Esophagus (tissue), 2 donors: ENCODE measurements around the gene SCARF2. TPM values are rescaled to one million over a fixed set of nuclear protein-coding genes. Genes with fewer than 3 reads are reported as not detected.
"Not testable (repeated sequence)": the region's sequence is repeated elsewhere in the genome, so short reads cannot be mapped to it uniquely, and the experiment has no call there.

Source experiments
- H3K27ac ChIP-seq, 2 donors: one replicate each; pipeline ENCODE4 v1.5.1; 2013; ENCODE audit warnings: low read depth in 2 of 2, mild to moderate bottlenecking in 2 of 2, inconsistent platforms in 1 of 2, low read length in 1 of 2, moderate library complexity in 1 of 2
- H3K27me3 ChIP-seq, 2 donors: one replicate each; pipeline ENCODE4 v1.6.1; 2013; ENCODE audit warnings: low read length in 2 of 2, control low read depth in 1 of 2, mild to moderate bottlenecking in 1 of 2; ENCODE audit not compliant: insufficient read depth in 2 of 2, control insufficient read depth in 1 of 2
- H3K36me3 ChIP-seq, 2 donors: one replicate each; pipeline ENCODE4 v1.6.1; 2013; ENCODE audit warnings: low read length in 1 of 2; ENCODE audit not compliant: control insufficient read depth in 2 of 2, insufficient read depth in 2 of 2
- H3K4me1 ChIP-seq, 2 donors: one replicate each; pipeline ENCODE4 v1.6.1; 2013; ENCODE audit warnings: low read length in 1 of 2; ENCODE audit not compliant: control insufficient read depth in 2 of 2, insufficient read depth in 2 of 2
- H3K4me3 ChIP-seq, 2 donors: one replicate each; pipeline ENCODE4 v1.5.1; 2013; ENCODE audit warnings: low read length in 2 of 2, mild to moderate bottlenecking in 2 of 2, low read depth in 1 of 2, moderate library complexity in 1 of 2
- H3K9me3 ChIP-seq, 2 donors: one replicate each; pipeline ENCODE4 v1.6.1; 2013; ENCODE audit warnings: mild to moderate bottlenecking in 2 of 2, low read depth in 1 of 2, low read length in 1 of 2, moderate library complexity in 1 of 2; ENCODE audit not compliant: control insufficient read depth in 2 of 2, insufficient read depth in 1 of 2
- WGBS, 2 donors: extraction: QIAGEN DNeasy Blood & Tissue Kit; methylation state at CpG; one replicate each; pipeline ENCODE4 v1.1.7; 2013; 5-methylcytosine and 5-hydroxymethylcytosine counted together
- polyA plus RNA-seq, 2 donors: library from polyadenylated mRNA; stranded (reverse); fragments of 200-250 nt; gene quantifications; one replicate each; pipeline ENCODE4 v1.2.3, GENCODE V29; 2013
- donor health status: healthy with polysubstance abuse.
- donor health status: Bipolar disorder and iron deficiency.

Gene SCARF2
- polyA plus RNA-seq, 2 donors: 0.57 to 1.0 TPM

DNA sequence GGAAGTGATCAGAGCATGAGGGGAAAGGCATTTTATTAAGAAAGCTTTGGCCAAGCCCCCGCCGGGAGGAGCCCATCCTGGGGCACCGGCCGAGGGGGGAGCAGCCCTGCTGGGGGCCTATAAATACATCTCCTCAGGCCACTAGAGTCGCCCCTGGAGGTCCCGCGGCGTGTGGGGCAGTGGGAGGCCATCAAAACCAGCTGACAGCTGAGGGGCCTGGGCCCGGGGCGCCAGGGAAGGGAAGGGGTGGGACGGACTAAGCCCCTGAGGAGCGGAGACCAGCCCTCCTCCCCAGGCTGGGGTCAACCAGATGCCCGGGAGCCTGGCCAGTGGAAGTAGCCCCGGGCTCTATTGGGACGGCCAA, 13.1 kb downstream of the SCARF2 start:
- Histone ChIP-seq H3K27me3 (no peaks in the 10 kb centered on the region), H3K4me1 (peaks cover 5 to 16% of the 10 kb centered on the region in 2 donors), H3K36me3 (no peaks in the 10 kb centered on the region), H3K9me3 (peaks cover 0 to 3% of the 10 kb centered on the region in 2 donors), H3K27ac (no peak overlapping the region), H3K4me3 (no peak overlapping the region)
- WGBS, 2 donors: 74% methylated on average over 14 to 15 of the region's 15 CpGs

DNA sequence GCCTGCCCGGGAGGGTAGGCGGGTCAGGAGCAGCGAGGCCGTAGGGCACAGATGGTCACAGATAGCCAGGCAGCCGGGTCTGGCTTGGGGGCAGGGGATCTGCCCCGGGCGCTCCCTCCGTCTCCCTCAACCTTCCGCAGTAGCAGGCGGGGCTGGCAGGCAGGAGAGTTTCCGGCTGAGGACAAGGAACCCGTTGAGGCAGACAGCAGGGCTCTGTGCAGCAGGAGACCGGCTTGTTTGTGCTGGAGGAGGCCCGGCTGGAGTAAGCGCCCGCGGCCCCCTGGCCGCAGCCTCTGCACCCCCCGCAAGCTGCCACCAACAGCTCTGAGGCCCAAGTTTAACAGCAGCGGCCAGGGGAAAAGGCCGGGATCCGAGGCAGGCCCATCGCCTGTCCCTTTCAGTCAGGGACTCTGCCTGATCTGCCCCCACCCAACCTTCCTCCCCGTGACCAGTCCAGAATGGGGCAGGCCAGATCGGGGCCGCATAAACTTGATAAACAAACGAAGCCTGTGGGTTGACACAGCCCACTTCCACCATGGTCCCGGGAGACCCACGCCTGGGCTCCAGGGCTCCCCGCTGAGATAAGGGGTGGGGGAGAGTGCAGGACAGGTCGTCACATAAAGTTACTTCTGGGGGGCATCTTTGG, 13.6 kb downstream of the SCARF2 start:
- 53 to 61% methylated on average over 31 of the region's 31 CpGs for WGBS, 2 donors

DNA sequence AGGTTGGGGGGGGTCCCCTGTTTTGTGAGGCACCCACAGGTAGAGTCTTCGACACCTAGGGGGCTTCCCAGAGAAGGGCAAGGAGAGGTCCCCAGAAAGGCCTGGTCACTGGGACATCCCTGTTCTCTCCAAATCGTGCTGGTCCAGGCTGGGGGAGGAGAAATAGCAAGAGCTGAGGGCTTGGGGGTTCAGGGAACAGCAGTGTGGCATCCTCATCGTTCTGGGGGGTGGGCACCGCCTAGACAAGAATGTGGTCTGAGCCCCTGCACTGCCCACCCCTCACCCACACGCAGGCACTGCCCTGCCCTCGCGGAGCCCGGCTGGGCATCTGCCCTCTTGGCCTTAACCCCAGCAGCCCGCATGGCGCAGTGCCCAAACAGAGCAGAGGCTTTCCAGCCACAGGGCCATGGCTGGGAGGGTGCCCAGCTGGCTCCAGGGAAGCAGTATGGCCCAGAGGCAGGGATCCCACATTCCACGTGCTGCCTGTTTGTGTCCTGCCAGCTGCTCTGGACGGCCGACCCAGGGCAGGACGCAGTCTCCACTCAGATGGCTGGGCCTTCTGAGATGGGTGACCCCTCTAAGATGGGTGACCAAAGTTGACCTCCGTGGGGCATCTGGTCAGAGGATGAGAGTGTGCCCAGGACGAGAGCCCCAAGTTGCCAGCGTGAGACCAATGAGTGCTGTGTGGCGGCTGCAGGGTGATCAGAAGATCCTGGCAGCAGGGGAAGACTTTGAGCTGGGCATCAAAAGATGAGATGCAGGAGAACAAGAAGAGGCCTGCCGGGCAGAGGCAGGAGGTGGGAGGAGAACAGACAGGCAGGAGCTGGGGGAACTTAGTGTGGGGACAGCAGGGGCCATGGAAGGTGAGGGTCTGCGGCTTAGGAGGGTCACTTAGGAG, 14.4 kb downstream of the SCARF2 start:
- Histone ChIP-seq H3K4me3 (no peak overlapping the region), H3K4me1 (peaks cover 2 to 15% of the 10 kb centered on the region in 2 donors), H3K36me3 (no peaks in the 10 kb centered on the region), H3K9me3 (peaks cover 0 to 3% of the 10 kb centered on the region in 2 donors), H3K27me3 (no peaks in the 10 kb centered on the region), H3K27ac (no peak overlapping the region)
- WGBS, 2 donors: 50 to 56% methylated on average over 20 of the region's 20 CpGs

More for the DNA sequence above, 13.6 kb downstream of the SCARF2 start:
- Histone ChIP-seq H3K4me3 (no peak overlapping the region), H3K27me3 (no peaks in the 10 kb centered on the region), H3K4me1 (peaks cover 2 to 15% of the 10 kb centered on the region in 2 donors), H3K9me3 (peaks cover 0 to 3% of the 10 kb centered on the region in 2 donors), H3K27ac (no peak overlapping the region), H3K36me3 (no peaks in the 10 kb centered on the region)

DNA sequence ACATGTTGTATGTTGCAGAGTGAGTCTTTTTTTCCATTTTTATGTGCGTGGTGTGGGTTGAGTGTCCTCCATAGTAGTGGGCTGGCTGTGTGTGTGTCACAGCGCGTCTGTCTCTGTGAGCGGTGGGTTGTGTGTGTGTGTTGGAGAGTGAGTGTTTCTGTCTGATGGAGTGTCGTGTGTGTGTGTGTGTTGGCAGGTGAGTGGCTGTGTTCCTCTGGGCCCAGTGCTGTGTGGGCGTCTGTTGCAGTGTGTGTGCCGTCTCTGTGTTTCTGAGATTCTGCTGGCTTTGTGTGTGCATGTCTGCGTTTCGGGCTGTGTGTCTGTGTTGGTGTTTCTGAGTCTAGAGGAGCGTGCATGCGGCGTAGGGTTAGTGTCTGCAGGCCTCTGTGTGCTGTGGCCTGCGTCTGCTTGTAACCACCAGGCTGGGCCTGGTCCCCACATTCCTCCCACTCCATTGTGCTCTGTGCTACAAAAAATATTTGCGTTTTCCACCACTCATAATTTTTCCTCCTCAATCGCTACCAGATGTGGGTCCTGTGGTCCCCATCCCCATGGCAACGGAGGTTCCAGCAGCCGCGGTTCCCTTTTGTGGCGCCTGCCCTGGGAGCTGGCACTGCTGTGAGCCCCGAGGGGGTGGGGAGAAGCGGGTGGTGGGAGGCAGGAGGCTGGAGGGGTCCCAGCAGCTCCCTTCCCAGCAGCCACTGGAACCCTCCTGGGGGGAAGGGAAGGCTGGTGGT, 15.2 kb downstream of the SCARF2 start:
- no peaks in the 10 kb centered on the region for H3K27me3 ChIP-seq
- no peak overlapping the region for H3K27ac ChIP-seq
- H3K36me3 ChIP-seq: no peaks in the 10 kb centered on the region
- WGBS, 2 donors: 53 to 61% methylated on average over 21 of the region's 21 CpGs
- peaks cover 0 to 3% of the 10 kb centered on the region in 2 donors for H3K9me3 ChIP-seq
- no peak overlapping the region for H3K4me3 ChIP-seq
- peaks cover 2 to 15% of the 10 kb centered on the region in 2 donors for H3K4me1 ChIP-seq

DNA sequence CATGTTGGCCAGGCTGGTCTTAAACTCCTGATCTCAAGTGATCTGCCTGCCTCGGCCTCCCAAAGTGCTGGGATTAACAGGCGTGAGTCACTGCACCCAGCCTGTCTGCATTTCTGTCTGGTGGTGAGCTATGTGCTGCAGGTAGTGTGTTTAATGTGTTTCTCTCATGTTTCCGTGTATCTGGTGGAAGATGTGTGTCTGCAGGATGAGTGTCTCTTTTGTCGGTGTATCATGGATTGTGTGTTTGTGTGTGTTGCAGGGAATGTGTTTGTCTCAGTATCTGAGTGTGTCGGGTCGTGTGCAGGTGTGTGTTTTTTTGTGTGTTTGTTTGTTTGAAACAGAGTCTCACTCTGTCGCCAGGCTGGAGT, 16.1 kb downstream of the SCARF2 start:
- H3K36me3 ChIP-seq: no peaks in the 10 kb centered on the region
- H3K4me3 ChIP-seq: no peak overlapping the region
- no peaks in the 10 kb centered on the region for H3K27me3 ChIP-seq
- WGBS, 2 donors: 79 to 86% methylated on average over 7 of the region's 7 CpGs
- peaks cover 2 to 15% of the 10 kb centered on the region in 2 donors for H3K4me1 ChIP-seq
- peaks cover 0 to 3% of the 10 kb centered on the region in 2 donors for H3K9me3 ChIP-seq
- H3K27ac ChIP-seq: no peak overlapping the region

DNA sequence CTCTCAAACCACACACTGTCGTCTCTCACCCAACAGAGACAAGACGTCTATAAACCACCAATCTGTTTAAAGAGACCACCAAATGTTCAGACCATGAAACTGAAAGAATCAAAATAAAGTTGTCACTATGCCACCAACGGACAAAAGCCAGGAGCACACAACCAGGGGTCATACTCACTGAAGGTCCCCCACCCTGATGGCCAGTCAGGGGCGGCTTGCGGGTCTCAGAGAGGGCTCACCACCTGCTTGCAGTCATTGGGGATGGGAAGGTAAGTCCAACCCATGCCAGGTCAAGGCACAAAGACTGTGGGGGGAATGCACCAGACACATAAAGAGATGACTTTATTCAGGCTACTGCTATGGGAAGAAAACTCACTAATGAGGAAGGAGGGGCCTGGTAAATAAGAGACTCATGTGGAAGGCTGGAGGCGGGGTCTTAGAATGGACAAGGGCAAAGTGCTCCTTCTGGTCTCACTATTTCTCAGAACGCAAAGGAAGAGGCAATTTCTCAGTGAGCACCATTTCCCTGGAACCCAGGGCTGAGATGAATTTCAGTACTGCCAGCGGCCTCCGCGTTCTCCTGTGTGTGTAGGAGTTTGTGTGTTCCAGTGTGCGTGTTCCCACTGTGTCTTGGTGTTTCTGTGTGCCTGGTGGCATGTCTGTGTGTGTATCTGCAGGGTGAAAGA, 17.3 kb downstream of the SCARF2 start:
- WGBS, 2 donors: 85 to 91% methylated on average over 11 of the region's 11 CpGs
- Histone ChIP-seq H3K36me3 (no peaks in the 10 kb centered on the region), H3K9me3 (peaks cover 0 to 3% of the 10 kb centered on the region in 2 donors), H3K27ac (no peak overlapping the region), H3K27me3 (no peaks in the 10 kb centered on the region), H3K4me3 (no peak overlapping the region), H3K4me1 (peaks cover 2 to 7% of the 10 kb centered on the region in 2 donors)

DNA sequence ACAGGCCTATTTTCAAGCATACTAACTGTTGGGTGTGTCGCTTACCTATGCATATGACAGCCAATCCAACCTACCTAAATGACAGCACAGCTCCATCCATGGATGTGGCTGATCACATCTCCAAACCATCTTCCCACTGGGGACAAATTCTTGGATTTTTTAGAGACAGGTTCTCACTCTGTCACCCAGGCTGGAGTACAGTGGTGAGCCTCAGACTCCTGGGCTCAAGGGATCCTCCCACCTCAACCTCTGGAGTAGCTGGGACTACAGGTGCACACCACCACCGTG, 18.0 kb downstream of the SCARF2 start:
- Histone ChIP-seq H3K36me3 (no peaks in the 10 kb centered on the region), H3K27ac (no peak overlapping the region), H3K4me1 (peaks cover 2% of the 10 kb centered on the region in 2 donors), H3K9me3 (peaks cover 0 to 3% of the 10 kb centered on the region in 2 donors), H3K4me3 (no peak overlapping the region), H3K27me3 (no peaks in the 10 kb centered on the region)
- WGBS, 2 donors: 83 to 93% methylated on average over 2 of the region's 2 CpGs

DNA sequence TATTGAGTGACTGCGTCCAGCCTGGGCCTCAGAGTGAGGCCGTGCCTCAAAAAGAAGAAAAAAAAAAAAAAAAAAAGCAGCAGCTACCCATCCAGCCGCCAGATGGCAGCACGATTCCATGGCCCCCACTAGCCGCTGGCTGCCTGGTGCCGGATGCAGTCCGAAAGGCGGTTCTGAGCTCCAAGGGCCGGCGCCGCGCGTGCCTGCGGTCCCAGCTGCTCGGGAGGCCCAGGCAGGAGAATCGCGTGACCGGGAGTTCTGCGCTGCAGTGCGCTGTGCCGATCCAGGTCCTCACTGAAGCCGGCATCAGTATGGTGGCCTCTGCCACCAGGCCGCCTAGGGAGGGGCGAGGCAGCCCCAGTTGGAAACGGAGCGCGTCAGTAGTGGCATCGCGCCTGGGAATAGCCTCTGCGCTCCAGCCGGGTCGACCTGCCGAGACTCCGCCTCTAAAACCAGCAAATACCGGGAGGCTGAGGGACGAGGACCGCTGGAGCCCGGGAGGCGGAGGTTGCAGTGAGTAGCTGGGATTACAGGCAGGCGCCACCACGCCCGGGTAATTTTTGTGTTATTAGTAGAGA, 19.3 kb downstream of the SCARF2 start:
- H3K9me3 ChIP-seq: no peaks in the 10 kb centered on the region
- H3K4me3 ChIP-seq: no peak overlapping the region
- H3K4me1 ChIP-seq: peaks cover 2% of the 10 kb centered on the region in 2 donors
- 15 to 16% methylated on average over 35 to 42 of the region's 42 CpGs for WGBS, 2 donors
- H3K36me3 ChIP-seq: no peaks in the 10 kb centered on the region
- H3K27ac ChIP-seq: peak overlapping the region in 1 of 2 donors; percentile 2
- no peaks in the 10 kb centered on the region for H3K27me3 ChIP-seq

DNA sequence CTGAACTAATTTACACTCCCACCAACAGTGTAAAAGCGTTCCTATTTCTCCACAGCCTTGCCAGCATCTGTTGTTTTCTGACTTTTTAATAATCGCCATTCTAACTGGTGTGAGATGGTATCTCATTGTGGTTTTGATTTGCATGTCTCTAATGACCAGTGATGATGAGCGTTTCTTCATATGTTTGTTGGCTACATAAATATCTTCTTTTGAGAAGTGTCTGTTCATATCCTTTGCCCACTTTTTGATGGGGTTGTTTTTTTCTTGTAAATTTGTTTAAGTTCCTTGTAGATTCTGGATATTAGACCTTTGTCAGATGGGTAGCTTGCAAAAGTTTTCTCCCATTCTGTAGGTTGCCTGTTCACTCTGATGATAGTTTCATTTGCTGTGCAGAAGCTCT, 21.9 kb downstream of the SCARF2 start:
- H3K9me3 ChIP-seq, H3K27ac ChIP-seq, H3K27me3 ChIP-seq, H3K4me3 ChIP-seq, H3K4me1 ChIP-seq, H3K36me3 ChIP-seq: not testable (repeated sequence)
- 84 to 86% methylated on average over 3 of the region's 3 CpGs for WGBS, 2 donors
